OCI-LY1 (cell line): ENCODE data around the gene STXBP6.

Source experiments
- H2AFZ ChIP-seq: fragments of 200-600 bp; sonication (generic), shearing (Covaris generic); 2 replicates; pipeline ENCODE4 v1.6.0; 2014; ENCODE audit warnings: antibody characterized with exemption, mild to moderate bottlenecking, low read length
- H3F3A ChIP-seq: fragments of 200-600 bp; sonication (generic), shearing (Covaris generic); 2 replicates; pipeline ENCODE4 v1.6.0; 2014; ENCODE audit warnings: mild to moderate bottlenecking, antibody characterized with exemption, low read length, moderate library complexity; ENCODE audit not compliant: insufficient read depth
- H3K27ac ChIP-seq: fragments of 200-600 bp; sonication (generic); 2 replicates; pipeline ENCODE4 v1.5.1; 2014; ENCODE audit warnings: low read length, mixed run types, mild to moderate bottlenecking, low read depth; ENCODE audit not compliant: poor library complexity, severe bottlenecking
- H3K27me3 ChIP-seq: fragments of 200-600 bp; sonication (generic); 2 replicates; pipeline ENCODE4 v1.6.0; 2014; ENCODE audit warnings: antibody characterized with exemption, mild to moderate bottlenecking, low read length, moderate library complexity; ENCODE audit not compliant: insufficient read depth
- H3K36me3 ChIP-seq: fragments of 200-600 bp; sonication (generic); 2 replicates; pipeline ENCODE4 v1.6.1; 2014; ENCODE audit warnings: mild to moderate bottlenecking, antibody characterized with exemption, low read length, moderate library complexity, mixed read lengths; ENCODE audit not compliant: insufficient read depth
- H3K4me1 ChIP-seq: fragments of 200-600 bp; sonication (generic); 2 replicates; pipeline ENCODE4 v1.5.1; 2014; ENCODE audit warnings: mild to moderate bottlenecking, low read length, moderate library complexity; ENCODE audit not compliant: insufficient read depth, severe bottlenecking
- H3K4me2 ChIP-seq: fragments of 200-600 bp; sonication (generic), shearing (Covaris generic); 2 replicates; pipeline ENCODE4 v1.6.1; 2014; ENCODE audit warnings: low read length
- H3K4me3 ChIP-seq: fragments of 200-600 bp; sonication (generic); 2 replicates; pipeline ENCODE4 v1.5.1; 2014; ENCODE audit warnings: low read length, low read depth, mild to moderate bottlenecking, mixed read lengths; ENCODE audit not compliant: poor library complexity, severe bottlenecking
- H3K79me2 ChIP-seq: fragments of 200-600 bp; shearing (Covaris generic); 2 replicates; pipeline ENCODE4 v1.6.1; 2016; ENCODE audit warnings: mixed run types, low read length, mixed read lengths; ENCODE audit not compliant: insufficient read depth
- H3K9ac ChIP-seq: fragments of 200-600 bp; sonication (generic), shearing (Covaris generic); 2 replicates; pipeline ENCODE4 v1.6.1; 2014; ENCODE audit warnings: mild to moderate bottlenecking, low read length, mixed read lengths
- H3K9me2 ChIP-seq: fragments of 200-600 bp; sonication (generic), shearing (Covaris generic); 2 replicates; pipeline ENCODE4 v1.6.1; 2014; ENCODE audit warnings: low read depth, mild to moderate bottlenecking, low read length, mixed read lengths
- H3K9me3 ChIP-seq: fragments of 200-600 bp; shearing (Covaris generic); 2 replicates; pipeline ENCODE4 v1.6.1; 2014; ENCODE audit warnings: low read length, mixed read lengths
- H4K20me1 ChIP-seq: fragments of 200-600 bp; sonication (generic), shearing (Covaris generic); 2 replicates; pipeline ENCODE4 v1.6.0; 2016; ENCODE audit warnings: mild to moderate bottlenecking, low read length; ENCODE audit not compliant: insufficient read depth
- EZH2 ChIP-seq: fragments of 200-600 bp; sonication (generic), shearing (Covaris generic); IDR thresholded peaks from 2 replicates; pipeline ENCODE4 v1.8.0; 2017; ENCODE audit warnings: borderline replicate concordance, mixed run types, mild to moderate bottlenecking, antibody characterized with exemption, low read length, moderate library complexity, mixed read lengths
- TF ChIP-seq, protein P1 (sequence below): fragments of 200-600 bp; sonication (generic), shearing (Covaris generic); IDR thresholded peaks from 2 replicates; pipeline ENCODE4 v1.5.1; 2017; ENCODE audit warnings: mild to moderate bottlenecking, antibody characterized with exemption, low read length, moderate library complexity, mixed read lengths

The STXBP6 gene

GRCh38 chr14:24915958-24916595 lies 133.9 kb downstream of the STXBP6 start:
- Histone ChIP-seq H3K79me2 (no peaks in the 10 kb centered on the region), H3K4me1 (peaks cover 11% of the 10 kb centered on the region), H3K36me3 (no peaks in the 10 kb centered on the region), H3F3A (no peaks in the 10 kb centered on the region), H3K9ac (no peak overlapping the region), H3K9me2 (no peaks in the 10 kb centered on the region), H3K9me3 (no peaks in the 10 kb centered on the region), H3K27me3 (no peaks in the 10 kb centered on the region), H2AFZ (no peak overlapping the region), H4K20me1 (no peaks in the 10 kb centered on the region), H3K4me3 (no peak overlapping the region), H3K27ac (no peak overlapping the region), H3K4me2 (no peak overlapping the region)
- no peak for TF ChIP-seq EZH2
- TF ChIP-seq, protein P1, sequence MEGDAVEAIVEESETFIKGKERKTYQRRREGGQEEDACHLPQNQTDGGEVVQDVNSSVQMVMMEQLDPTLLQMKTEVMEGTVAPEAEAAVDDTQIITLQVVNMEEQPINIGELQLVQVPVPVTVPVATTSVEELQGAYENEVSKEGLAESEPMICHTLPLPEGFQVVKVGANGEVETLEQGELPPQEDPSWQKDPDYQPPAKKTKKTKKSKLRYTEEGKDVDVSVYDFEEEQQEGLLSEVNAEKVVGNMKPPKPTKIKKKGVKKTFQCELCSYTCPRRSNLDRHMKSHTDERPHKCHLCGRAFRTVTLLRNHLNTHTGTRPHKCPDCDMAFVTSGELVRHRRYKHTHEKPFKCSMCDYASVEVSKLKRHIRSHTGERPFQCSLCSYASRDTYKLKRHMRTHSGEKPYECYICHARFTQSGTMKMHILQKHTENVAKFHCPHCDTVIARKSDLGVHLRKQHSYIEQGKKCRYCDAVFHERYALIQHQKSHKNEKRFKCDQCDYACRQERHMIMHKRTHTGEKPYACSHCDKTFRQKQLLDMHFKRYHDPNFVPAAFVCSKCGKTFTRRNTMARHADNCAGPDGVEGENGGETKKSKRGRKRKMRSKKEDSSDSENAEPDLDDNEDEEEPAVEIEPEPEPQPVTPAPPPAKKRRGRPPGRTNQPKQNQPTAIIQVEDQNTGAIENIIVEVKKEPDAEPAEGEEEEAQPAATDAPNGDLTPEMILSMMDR: no peak

GRCh38 chr14:24915403-24915921 lies 134.5 kb downstream of the STXBP6 start:
- Histone ChIP-seq H3F3A (no peaks in the 10 kb centered on the region), H4K20me1 (no peaks in the 10 kb centered on the region), H2AFZ (no peak overlapping the region), H3K9me3 (no peaks in the 10 kb centered on the region), H3K4me2 (no peak overlapping the region), H3K79me2 (no peaks in the 10 kb centered on the region), H3K9ac (no peak overlapping the region), H3K4me1 (peaks cover 14% of the 10 kb centered on the region), H3K9me2 (no peaks in the 10 kb centered on the region), H3K36me3 (no peaks in the 10 kb centered on the region), H3K27ac (no peak overlapping the region), H3K27me3 (no peaks in the 10 kb centered on the region), H3K4me3 (no peak overlapping the region)
- TF ChIP-seq EZH2: no peak
- TF ChIP-seq, protein P1: no peak

DNA sequence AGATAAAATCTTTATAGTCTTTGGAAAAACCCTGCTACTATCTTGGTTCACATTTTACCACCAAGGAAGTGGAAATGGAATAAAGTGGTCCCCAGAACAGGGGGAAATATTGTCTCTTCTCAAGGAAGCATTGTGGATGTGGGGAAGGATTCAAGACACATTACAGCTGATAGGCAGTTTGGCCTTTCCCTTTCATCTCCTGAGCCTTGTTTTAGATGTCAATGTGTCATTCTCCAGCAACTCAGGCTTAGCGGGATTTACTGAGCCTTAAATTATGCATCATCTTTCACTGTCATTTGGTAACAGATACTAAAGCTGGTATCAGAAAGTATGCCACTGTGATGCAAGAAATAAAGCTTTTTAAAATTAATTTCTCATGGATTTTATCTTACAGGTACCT lies 136.2 kb downstream of the STXBP6 start:
- Histone ChIP-seq H3K9me3 (no peaks in the 10 kb centered on the region), H3K4me2 (no peak overlapping the region)

More for the DNA sequence above, 136.2 kb downstream of the STXBP6 start:
- H3K36me3 ChIP-seq: no peaks in the 10 kb centered on the region
- no peaks in the 10 kb centered on the region for H3K79me2 ChIP-seq
- H3K4me1 ChIP-seq: peaks cover 20% of the 10 kb centered on the region
- H3F3A ChIP-seq: no peaks in the 10 kb centered on the region
- H3K4me3 ChIP-seq: no peak overlapping the region
- no peak overlapping the region for H2AFZ ChIP-seq
- no peaks in the 10 kb centered on the region for H3K27me3 ChIP-seq
- H3K9ac ChIP-seq: no peak overlapping the region
- no peak for TF ChIP-seq EZH2
- TF ChIP-seq, protein P1: no peak
- H3K27ac ChIP-seq: no peak overlapping the region
- no peaks in the 10 kb centered on the region for H4K20me1 ChIP-seq
- H3K9me2 ChIP-seq: no peaks in the 10 kb centered on the region
